LNCaP clone FGC (cell line): ENCODE data around the gene OR52L1.
"Not testable (repeated sequence)": the region's sequence is repeated elsewhere in the genome, so short reads cannot be mapped to it uniquely, and the experiment has no call there.

Experiments used
- DNase-seq: peaks from one replicate; pipeline ENCODE4 v3.0.0-alpha.2; 2011; ENCODE audit warnings: low read depth
- H3K4me3 ChIP-seq: 2 replicates; pipeline ENCODE4 v1.5.1; 2011; ENCODE audit warnings: mild to moderate bottlenecking, low read depth, low read length, control low read depth
- TF ChIP-seq, protein P1 (sequence below): IDR thresholded peaks from 2 replicates; pipeline ENCODE4 v1.5.1; 2012; ENCODE audit warnings: mild to moderate bottlenecking; ENCODE audit not compliant: control insufficient read depth, insufficient read depth; ENCODE audit errors: extremely low read depth

Gene OR52L1

DNA sequence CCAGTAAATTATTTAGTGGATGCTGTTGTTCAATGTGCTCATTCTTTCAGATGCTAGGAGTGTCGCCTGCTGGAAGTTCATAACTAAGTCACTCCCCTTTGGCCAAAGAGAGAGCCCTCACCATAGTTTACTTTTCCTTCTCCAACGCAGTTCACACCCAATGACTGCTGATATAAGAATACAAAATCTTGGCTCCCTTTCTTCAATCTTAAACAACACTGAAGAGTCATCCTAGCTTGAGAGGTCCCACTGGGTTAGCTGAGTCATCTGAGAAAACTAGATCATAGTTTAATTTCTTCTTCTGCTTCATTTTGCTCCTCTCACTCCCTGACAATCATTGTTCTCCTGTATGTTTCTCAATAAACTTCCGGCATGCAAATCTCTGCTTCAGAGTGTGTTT lies 5.4 kb upstream of the OR52L1 start:
- DNase-seq = no peak
- TF ChIP-seq, protein P1, sequence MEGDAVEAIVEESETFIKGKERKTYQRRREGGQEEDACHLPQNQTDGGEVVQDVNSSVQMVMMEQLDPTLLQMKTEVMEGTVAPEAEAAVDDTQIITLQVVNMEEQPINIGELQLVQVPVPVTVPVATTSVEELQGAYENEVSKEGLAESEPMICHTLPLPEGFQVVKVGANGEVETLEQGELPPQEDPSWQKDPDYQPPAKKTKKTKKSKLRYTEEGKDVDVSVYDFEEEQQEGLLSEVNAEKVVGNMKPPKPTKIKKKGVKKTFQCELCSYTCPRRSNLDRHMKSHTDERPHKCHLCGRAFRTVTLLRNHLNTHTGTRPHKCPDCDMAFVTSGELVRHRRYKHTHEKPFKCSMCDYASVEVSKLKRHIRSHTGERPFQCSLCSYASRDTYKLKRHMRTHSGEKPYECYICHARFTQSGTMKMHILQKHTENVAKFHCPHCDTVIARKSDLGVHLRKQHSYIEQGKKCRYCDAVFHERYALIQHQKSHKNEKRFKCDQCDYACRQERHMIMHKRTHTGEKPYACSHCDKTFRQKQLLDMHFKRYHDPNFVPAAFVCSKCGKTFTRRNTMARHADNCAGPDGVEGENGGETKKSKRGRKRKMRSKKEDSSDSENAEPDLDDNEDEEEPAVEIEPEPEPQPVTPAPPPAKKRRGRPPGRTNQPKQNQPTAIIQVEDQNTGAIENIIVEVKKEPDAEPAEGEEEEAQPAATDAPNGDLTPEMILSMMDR = no peak
- no peak overlapping the region for H3K4me3 ChIP-seq

DNA sequence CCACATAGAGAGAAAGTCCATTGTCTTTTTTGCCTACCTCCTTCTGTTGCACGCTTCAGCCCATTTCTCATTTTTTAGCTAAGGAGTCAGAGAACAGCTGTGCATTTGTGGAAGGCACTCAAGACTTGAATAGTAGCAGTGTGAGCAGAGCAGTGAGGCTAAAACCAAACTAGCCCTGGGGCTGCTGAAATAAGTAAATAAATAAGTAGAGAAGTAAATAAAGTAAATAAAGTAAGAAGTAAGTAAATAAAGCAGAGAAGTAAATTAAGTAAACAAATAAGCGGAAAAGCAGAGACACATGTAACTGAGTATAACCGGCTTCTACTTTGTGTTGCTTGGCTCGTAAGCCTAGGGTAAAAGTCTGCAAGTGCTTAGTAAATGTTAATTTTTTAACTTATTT lies 2.4 kb upstream of the OR52L1 start:
- DNase-seq = peak; percentile 18
- TF ChIP-seq, protein P1 = no peak

DNA sequence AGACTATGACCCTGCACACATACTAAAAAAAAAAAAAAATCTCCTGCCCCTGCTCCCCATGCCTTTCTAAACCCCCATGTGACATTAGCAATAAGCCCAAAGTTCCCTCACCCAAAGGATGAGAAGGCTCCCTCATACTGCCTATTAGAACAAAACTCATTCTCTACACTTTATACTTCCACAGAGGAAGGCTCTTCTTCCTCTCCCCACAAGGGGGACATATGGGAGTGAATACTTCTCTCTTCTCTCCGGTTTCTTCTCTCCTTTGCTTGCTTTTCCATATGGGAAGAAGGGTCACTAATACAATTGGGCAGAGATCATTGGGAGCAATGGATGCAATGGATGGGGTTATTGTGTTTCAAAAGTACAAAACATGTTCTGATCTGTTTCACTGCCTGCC lies 3.3 kb downstream of the OR52L1 start:
- H3K4me3 ChIP-seq = no peak overlapping the region
- TF ChIP-seq, protein P1 = no peak
- no peak for DNase-seq

More for the DNA sequence above, 2.4 kb upstream of the OR52L1 start:
- H3K4me3 ChIP-seq = no peak overlapping the region

DNA sequence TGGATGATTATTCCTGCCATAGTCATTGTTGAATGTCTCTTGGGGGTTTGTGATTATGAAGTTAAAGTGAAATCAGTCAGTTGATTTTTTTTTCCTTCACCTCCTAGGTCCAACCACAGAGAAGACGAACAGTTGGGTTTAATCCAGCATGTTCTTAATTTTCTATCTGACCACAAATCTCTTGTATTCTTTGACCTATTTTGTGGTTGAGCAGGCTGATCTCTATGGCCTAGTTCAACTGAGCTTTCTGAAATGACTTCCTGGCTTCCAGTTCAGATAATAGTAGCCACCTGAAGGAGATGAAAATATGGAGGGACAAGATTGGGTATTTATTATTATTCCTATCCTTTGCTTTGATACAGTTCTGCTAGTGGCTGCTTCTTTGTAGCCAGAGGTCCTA lies 13.3 kb downstream of the OR52L1 start:
- no peak overlapping the region for H3K4me3 ChIP-seq
- no peak for DNase-seq
- TF ChIP-seq, protein P1 = no peak

DNA sequence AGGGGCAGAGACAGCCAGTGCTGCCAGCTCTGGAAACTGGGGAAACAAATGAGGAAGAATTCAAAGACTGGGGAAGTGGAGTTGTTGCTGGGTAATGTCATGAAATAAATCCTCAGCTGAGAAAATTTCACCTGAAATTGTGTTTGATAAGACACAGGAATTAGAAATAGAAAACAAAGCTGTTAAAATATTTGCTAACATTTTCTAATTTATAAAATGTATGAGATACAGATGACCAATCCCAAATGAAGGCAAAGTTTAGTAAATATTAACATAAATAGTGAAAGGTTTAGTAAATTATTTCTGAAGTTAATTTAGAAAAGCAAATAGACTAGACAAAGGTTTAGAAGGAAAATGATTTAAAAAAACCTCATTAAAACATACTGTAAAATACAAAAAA lies 18.4 kb downstream of the OR52L1 start, which contains the start of gene OR56A5:
Gene OR56A5 (minus strand): TSS at position 101 of the 400 bp plus-strand sequence. CDS start 0 bp downstream, at position 101.
- DNase-seq = no peak
- no peak within 1 kb of the TSS for H3K4me3 ChIP-seq
- TF ChIP-seq, protein P1 = no peak

DNA sequence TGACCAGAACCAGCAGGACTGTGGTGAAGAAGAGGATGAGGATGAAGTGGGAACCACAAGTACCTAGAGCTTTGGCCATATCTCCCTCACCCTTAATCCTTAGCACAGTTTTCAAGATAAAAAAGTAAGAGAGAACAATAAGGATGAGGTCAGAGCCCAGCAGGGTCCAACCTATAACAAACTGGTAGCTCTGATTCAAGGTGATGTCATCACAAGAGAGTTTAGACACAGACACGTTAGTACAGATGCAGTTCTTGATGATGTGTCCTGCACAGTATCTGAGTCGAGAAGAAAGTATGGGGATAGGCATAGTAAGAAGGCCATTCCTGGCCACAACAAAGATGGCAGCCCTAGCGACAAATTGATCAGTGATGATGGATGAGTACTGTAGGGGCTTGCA lies 19.1 kb downstream of the OR52L1 start:
- TF ChIP-seq, protein P1 = no peak
- no peak overlapping the region for H3K4me3 ChIP-seq
- no peak for DNase-seq

DNA sequence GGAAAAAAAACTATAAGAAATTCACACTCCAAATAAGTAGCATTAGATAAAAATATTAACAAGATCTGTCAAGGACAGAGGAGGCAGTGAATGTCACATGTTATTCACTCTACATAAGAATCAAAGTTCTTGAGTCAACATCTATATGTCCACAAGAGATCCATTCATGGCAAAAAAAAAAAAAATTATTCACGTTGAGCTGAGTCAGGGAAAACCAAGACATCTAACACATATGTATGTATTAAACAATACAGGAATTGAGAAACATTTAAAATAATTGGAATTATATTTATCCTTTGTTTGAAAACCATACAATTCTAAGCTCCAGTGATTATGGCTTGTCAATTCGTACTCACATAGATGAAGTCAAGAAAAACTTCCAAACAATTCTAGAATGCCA lies 19.8 kb downstream of the OR52L1 start:
- TF ChIP-seq, protein P1 = no peak
- no peak overlapping the region for H3K4me3 ChIP-seq
- no peak for DNase-seq

DNA sequence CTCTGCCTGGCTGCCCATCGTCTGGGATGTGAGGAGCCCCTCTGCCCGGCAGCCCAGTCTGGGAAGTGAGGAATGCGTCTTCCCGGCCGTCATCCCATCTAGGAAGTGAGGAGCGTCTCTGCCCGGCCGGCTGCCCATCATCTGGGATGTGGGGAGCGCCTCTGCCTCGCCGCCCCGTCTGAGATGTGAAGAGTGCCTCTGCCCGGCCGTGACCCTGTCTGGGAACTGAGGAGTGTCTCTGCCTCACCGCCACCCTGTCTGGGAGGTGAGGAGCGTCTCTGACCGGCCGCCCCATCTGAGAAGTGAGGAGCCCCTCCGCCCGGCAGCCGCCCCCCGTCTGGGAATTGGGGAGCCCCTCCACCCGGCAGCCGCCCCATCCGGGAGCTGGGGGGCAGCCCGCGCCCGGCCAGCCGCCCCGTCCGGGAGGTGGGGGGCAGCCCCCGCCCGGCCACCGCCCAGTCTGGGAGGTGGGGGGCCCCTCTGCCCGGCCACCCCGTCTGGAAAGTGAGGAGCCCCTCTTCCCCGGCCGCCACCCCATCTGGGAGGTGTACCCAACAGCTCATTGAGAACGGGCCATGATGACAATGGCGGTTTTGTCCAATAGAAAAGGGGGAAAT lies 26.0 kb downstream of the OR52L1 start:
- not testable (repeated sequence) for H3K4me3 ChIP-seq, DNase-seq
